GM23338 (cell line): ENCODE measurements around the gene TMEM132D. TPM values are rescaled to one million over a fixed set of nuclear protein-coding genes. Genes with fewer than 3 reads are reported as not detected.

ENCODE experiments used
- ATAC-seq: fragments of 200-7000 bp; cut with Tn5 transposase; 3 replicates; pipeline ENCODE4 v1.9.1; 2020
- DNase-seq: peaks from one replicate; pipeline ENCODE4 v3.0.0-alpha.2; 2015; ENCODE audit warnings: low spot score
- H2AFZ ChIP-seq: fragments of 200-600 bp; sonication (generic); 2 replicates; pipeline ENCODE4 v1.8.0; 2016; ENCODE audit warnings: antibody characterized with exemption, mild to moderate bottlenecking, moderate library complexity
- H3F3A ChIP-seq: fragments of 200-600 bp; sonication (generic); replicated peaks from 2 replicates; pipeline ENCODE4 v1.8.0; 2017; ENCODE audit warnings: antibody characterized with exemption, mixed run types, low read depth
- H3K27ac ChIP-seq: fragments of 200-600 bp; sonication (generic); 2 replicates; pipeline ENCODE4 v1.6.1; 2016; ENCODE audit warnings: low read depth
- H3K27me3 ChIP-seq: fragments of 200-600 bp; sonication (generic); 2 replicates; pipeline ENCODE4 v1.8.0; 2016; ENCODE audit warnings: mild to moderate bottlenecking, mixed run types, moderate library complexity; ENCODE audit not compliant: insufficient read depth
- H3K36me3 ChIP-seq: fragments of 200-600 bp; sonication (generic); 2 replicates; pipeline ENCODE4 v1.8.0; 2016; ENCODE audit warnings: mild to moderate bottlenecking; ENCODE audit not compliant: insufficient read depth
- H3K4me1 ChIP-seq: fragments of 200-600 bp; sonication (generic); 2 replicates; pipeline ENCODE4 v1.8.0; 2016; ENCODE audit warnings: mild to moderate bottlenecking, moderate library complexity; ENCODE audit not compliant: insufficient read depth
- H3K4me2 ChIP-seq: fragments of 200-600 bp; sonication (generic); 2 replicates; pipeline ENCODE4 v1.7.1; 2017; ENCODE audit warnings: mixed run types
- H3K4me3 ChIP-seq: fragments of 200-600 bp; sonication (generic); 2 replicates; pipeline ENCODE4 v1.6.1; 2016; ENCODE audit warnings: mixed run types
- H3K79me2 ChIP-seq: fragments of 200-600 bp; sonication (generic); replicated peaks from 2 replicates; pipeline ENCODE4 v1.8.0; 2017; ENCODE audit warnings: mild to moderate bottlenecking; ENCODE audit not compliant: insufficient read depth
- H3K9me2 ChIP-seq: fragments of 200-600 bp; sonication (generic); 2 replicates; pipeline ENCODE4 v1.8.0; 2017; ENCODE audit not compliant: insufficient read depth
- H4K20me1 ChIP-seq: fragments of 200-600 bp; sonication (generic); replicated peaks from 2 replicates; pipeline ENCODE4 v1.8.0; 2017; ENCODE audit warnings: mild to moderate bottlenecking; ENCODE audit not compliant: insufficient read depth
- H3K27ac Mint-ChIP-seq: 2 replicates; pipeline ENCODE4 v1.8.0; 2020; ENCODE audit warnings: inconsistent platforms, mild to moderate bottlenecking, moderate library complexity, mixed read lengths
- H3K27me3 Mint-ChIP-seq: 3 replicates; pipeline ENCODE4 v1.8.0; 2022; ENCODE audit warnings: low read depth, mild to moderate bottlenecking, moderate library complexity, mixed read lengths, inconsistent platforms; ENCODE audit not compliant: insufficient read depth, poor library complexity
- H3K36me3 Mint-ChIP-seq: 3 replicates; pipeline ENCODE4 v1.8.0; 2021; ENCODE audit warnings: low read depth, mild to moderate bottlenecking, inconsistent platforms, moderate library complexity, mixed read lengths
- H3K4me1 Mint-ChIP-seq: 3 replicates; pipeline ENCODE4 v1.8.0; 2020; ENCODE audit warnings: mild to moderate bottlenecking, inconsistent platforms, mixed read lengths
- H3K4me3 Mint-ChIP-seq: 3 replicates; pipeline ENCODE4 v1.8.0; 2021; ENCODE audit warnings: moderate library complexity, mild to moderate bottlenecking, inconsistent platforms, mixed read lengths
- H3K9me3 Mint-ChIP-seq: 3 replicates; pipeline ENCODE4 v1.8.0; 2020; ENCODE audit warnings: moderate library complexity, mild to moderate bottlenecking, inconsistent platforms, mixed read lengths
- CREB1 ChIP-seq: fragments of 250-450 bp; sonication (Bioruptor Pico); IDR thresholded peaks from 2 replicates; pipeline ENCODE4 v1.5.0; 2020; ENCODE audit warnings: low read depth, mild to moderate bottlenecking, moderate library complexity
- CTCF ChIP-seq, 2 experiments: fragments of 200-600 bp in 1 of 2; sonication (generic) in 1 of 2; conservative IDR thresholded peaks; 2 replicates each; pipeline versions ENCODE4 v1.5.1 to v1.6.1; 2016 to 2017; ENCODE audit warnings: antibody characterized with exemption in 2 of 2, low read depth in 2 of 2, mild to moderate bottlenecking in 2 of 2, moderate library complexity in 1 of 2
- EZH2 ChIP-seq: fragments of 200-600 bp; sonication (generic); IDR thresholded peaks from one replicate; pipeline ENCODE4 v1.8.0; 2017; ENCODE audit warnings: antibody characterized with exemption, mild to moderate bottlenecking, low read depth; ENCODE audit not compliant: unreplicated experiment
- EZH2phosphoT487 ChIP-seq: fragments of 200-600 bp; sonication (generic); IDR thresholded peaks from one replicate; pipeline ENCODE4 v1.8.1; 2018; ENCODE audit warnings: antibody characterized with exemption; ENCODE audit not compliant: unreplicated experiment
- JUNB ChIP-seq: IDR thresholded peaks from one replicate; pipeline ENCODE4 v1.6.1; 2016; ENCODE audit warnings: antibody characterized with exemption; ENCODE audit not compliant: unreplicated experiment
- NANOG ChIP-seq: IDR thresholded peaks from 2 replicates; pipeline ENCODE4 v1.6.1; 2016; ENCODE audit warnings: antibody characterized with exemption, borderline replicate concordance
- POLR2AphosphoS5 ChIP-seq: IDR thresholded peaks from 2 replicates; pipeline ENCODE4 v1.6.1; 2016; ENCODE audit warnings: antibody characterized with exemption, low read depth
- STAT1 ChIP-seq: IDR thresholded peaks from one replicate; pipeline ENCODE4 v1.6.1; 2016; ENCODE audit warnings: antibody characterized with exemption; ENCODE audit not compliant: unreplicated experiment
- ZNF114 ChIP-seq: fragments of 250-450 bp; sonication (Bioruptor Pico); IDR thresholded peaks from 2 replicates; pipeline ENCODE4 v1.5.0; 2020; ENCODE audit warnings: mild to moderate bottlenecking, moderate library complexity
- ZNF331 ChIP-seq: fragments of 250-450 bp; sonication (Bioruptor Pico); IDR thresholded peaks from 2 replicates; pipeline ENCODE4 v1.5.0; 2020; ENCODE audit warnings: low read depth, mild to moderate bottlenecking, moderate library complexity
- polyA plus RNA-seq: library from polyadenylated mRNA; unstranded; fragments of >200 nt; fragmentation: Nextera tagmentation; extraction: Ambion mirVana; gene quantifications from 2 replicates; pipeline ENCODE4 v1.2.1, GENCODE V29; 2016
- total RNA-seq: library from RNA; depleted of rRNA; stranded (reverse); fragments of >200 nt; shearing (Covaris generic); gene quantifications from 2 replicates; pipeline ENCODE4 v1.2.3, GENCODE V29; 2014
- TF ChIP-seq, protein P1 (sequence below): IDR thresholded peaks from one replicate; pipeline ENCODE4 v1.6.1; 2018; ENCODE audit warnings: antibody characterized with exemption; ENCODE audit not compliant: unreplicated experiment
- TF ChIP-seq, protein P2 (sequence below): fragments of 250-450 bp; sonication (Bioruptor Pico); IDR thresholded peaks from 2 replicates; pipeline ENCODE4 v1.5.0; 2020; ENCODE audit warnings: mild to moderate bottlenecking, moderate library complexity
- TF ChIP-seq, protein P3 (sequence below): IDR thresholded peaks from 2 replicates; pipeline ENCODE4 v1.6.1; 2016; ENCODE audit warnings: antibody characterized with exemption

TMEM132D gene
- total and polyA plus RNA-seq, 2 experiments from 2014 or later = 0.44 to 5.3 TPM

GRCh38 chr12:129607756-129608155 lies 296.1 kb downstream of the TMEM132D start:
- Mint-ChIP-seq H3K36me3 (peaks cover 34% of the 10 kb centered on the region; the same call in 2 of the 3 replicates), H3K9me3 (peaks cover 98% of the 10 kb centered on the region), H3K27me3 (peaks cover 3% of the 10 kb centered on the region), H3K27ac (no peak overlapping the region), H3K4me1 (no peaks in the 10 kb centered on the region), H3K4me3 (no peak overlapping the region)
- Histone ChIP-seq H3K79me2 (no peaks in the 10 kb centered on the region), H3K4me3 (no peak overlapping the region), H3F3A (no peaks in the 10 kb centered on the region), H2AFZ (no peak overlapping the region), H3K9me2 (no peaks in the 10 kb centered on the region), H3K27me3 (no peaks in the 10 kb centered on the region), H3K36me3 (no peaks in the 10 kb centered on the region), H3K4me2 (0 out of 2 replicates have a peak overlapping the region, but pooled peaks have one; percentile 48), H3K4me1 (peaks cover 15% of the 10 kb centered on the region), H4K20me1 (no peaks in the 10 kb centered on the region), H3K27ac (no peak overlapping the region)
- no peak for ATAC-seq
- TF ChIP-seq JUNB (no peak), ZNF331 (CRISPR knock-in tag) (no peak), EZH2phosphoT487 (no peak), POLR2AphosphoS5 (no peak), EZH2 (no peak), NANOG (no peak), ZNF114 (no peak), STAT1 (no peak), CTCF (conservative IDR thresholded peaks at IDR 0.05; ENCODE audit: low read depth in 2 of 2) (no peak), CREB1 (CRISPR knock-in tag) (no peak)
- TF ChIP-seq, protein P1, sequence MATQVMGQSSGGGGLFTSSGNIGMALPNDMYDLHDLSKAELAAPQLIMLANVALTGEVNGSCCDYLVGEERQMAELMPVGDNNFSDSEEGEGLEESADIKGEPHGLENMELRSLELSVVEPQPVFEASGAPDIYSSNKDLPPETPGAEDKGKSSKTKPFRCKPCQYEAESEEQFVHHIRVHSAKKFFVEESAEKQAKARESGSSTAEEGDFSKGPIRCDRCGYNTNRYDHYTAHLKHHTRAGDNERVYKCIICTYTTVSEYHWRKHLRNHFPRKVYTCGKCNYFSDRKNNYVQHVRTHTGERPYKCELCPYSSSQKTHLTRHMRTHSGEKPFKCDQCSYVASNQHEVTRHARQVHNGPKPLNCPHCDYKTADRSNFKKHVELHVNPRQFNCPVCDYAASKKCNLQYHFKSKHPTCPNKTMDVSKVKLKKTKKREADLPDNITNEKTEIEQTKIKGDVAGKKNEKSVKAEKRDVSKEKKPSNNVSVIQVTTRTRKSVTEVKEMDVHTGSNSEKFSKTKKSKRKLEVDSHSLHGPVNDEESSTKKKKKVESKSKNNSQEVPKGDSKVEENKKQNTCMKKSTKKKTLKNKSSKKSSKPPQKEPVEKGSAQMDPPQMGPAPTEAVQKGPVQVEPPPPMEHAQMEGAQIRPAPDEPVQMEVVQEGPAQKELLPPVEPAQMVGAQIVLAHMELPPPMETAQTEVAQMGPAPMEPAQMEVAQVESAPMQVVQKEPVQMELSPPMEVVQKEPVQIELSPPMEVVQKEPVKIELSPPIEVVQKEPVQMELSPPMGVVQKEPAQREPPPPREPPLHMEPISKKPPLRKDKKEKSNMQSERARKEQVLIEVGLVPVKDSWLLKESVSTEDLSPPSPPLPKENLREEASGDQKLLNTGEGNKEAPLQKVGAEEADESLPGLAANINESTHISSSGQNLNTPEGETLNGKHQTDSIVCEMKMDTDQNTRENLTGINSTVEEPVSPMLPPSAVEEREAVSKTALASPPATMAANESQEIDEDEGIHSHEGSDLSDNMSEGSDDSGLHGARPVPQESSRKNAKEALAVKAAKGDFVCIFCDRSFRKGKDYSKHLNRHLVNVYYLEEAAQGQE = no peak
- TF ChIP-seq, protein P2, sequence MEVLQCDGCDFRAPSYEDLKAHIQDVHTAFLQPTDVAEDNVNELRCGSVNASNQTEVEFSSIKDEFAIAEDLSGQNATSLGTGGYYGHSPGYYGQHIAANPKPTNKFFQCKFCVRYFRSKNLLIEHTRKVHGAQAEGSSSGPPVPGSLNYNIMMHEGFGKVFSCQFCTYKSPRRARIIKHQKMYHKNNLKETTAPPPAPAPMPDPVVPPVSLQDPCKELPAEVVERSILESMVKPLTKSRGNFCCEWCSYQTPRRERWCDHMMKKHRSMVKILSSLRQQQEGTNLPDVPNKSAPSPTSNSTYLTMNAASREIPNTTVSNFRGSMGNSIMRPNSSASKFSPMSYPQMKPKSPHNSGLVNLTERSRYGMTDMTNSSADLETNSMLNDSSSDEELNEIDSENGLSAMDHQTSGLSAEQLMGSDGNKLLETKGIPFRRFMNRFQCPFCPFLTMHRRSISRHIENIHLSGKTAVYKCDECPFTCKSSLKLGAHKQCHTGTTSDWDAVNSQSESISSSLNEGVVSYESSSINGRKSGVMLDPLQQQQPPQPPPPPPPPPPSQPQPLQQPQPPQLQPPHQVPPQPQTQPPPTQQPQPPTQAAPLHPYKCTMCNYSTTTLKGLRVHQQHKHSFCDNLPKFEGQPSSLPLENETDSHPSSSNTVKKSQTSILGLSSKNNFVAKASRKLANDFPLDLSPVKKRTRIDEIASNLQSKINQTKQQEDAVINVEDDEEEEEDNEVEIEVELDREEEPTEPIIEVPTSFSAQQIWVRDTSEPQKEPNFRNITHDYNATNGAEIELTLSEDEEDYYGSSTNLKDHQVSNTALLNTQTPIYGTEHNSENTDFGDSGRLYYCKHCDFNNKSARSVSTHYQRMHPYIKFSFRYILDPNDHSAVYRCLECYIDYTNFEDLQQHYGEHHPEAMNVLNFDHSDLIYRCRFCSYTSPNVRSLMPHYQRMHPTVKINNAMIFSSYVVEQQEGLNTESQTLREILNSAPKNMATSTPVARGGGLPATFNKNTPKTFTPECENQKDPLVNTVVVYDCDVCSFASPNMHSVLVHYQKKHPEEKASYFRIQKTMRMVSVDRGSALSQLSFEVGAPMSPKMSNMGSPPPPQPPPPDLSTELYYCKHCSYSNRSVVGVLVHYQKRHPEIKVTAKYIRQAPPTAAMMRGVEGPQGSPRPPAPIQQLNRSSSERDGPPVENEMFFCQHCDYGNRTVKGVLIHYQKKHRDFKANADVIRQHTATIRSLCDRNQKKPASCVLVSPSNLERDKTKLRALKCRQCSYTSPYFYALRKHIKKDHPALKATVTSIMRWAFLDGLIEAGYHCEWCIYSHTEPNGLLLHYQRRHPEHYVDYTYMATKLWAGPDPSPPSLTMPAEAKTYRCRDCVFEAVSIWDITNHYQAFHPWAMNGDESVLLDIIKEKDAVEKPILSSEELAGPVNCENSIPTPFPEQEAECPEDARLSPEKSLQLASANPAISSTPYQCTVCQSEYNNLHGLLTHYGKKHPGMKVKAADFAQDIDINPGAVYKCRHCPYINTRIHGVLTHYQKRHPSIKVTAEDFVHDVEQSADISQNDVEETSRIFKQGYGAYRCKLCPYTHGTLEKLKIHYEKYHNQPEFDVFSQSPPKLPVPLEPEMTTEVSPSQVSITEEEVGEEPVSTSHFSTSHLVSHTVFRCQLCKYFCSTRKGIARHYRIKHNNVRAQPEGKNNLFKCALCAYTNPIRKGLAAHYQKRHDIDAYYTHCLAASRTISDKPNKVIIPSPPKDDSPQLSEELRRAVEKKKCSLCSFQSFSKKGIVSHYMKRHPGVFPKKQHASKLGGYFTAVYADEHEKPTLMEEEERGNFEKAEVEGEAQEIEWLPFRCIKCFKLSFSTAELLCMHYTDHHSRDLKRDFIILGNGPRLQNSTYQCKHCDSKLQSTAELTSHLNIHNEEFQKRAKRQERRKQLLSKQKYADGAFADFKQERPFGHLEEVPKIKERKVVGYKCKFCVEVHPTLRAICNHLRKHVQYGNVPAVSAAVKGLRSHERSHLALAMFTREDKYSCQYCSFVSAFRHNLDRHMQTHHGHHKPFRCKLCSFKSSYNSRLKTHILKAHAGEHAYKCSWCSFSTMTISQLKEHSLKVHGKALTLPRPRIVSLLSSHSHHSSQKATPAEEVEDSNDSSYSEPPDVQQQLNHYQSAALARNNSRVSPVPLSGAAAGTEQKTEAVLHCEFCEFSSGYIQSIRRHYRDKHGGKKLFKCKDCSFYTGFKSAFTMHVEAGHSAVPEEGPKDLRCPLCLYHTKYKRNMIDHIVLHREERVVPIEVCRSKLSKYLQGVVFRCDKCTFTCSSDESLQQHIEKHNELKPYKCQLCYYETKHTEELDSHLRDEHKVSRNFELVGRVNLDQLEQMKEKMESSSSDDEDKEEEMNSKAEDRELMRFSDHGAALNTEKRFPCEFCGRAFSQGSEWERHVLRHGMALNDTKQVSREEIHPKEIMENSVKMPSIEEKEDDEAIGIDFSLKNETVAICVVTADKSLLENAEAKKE (CRISPR knock-in tag) = no peak
- TF ChIP-seq, protein P3, sequence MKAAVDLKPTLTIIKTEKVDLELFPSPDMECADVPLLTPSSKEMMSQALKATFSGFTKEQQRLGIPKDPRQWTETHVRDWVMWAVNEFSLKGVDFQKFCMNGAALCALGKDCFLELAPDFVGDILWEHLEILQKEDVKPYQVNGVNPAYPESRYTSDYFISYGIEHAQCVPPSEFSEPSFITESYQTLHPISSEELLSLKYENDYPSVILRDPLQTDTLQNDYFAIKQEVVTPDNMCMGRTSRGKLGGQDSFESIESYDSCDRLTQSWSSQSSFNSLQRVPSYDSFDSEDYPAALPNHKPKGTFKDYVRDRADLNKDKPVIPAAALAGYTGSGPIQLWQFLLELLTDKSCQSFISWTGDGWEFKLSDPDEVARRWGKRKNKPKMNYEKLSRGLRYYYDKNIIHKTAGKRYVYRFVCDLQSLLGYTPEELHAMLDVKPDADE = no peak
- DNase-seq = no peak
